Psoas muscle (tissue), 8 donors: Measurements from ENCODE around the gene PPP1R3F. TPM values are rescaled to one million over a fixed set of nuclear protein-coding genes. Genes with fewer than 3 reads are reported as not detected.

Source experiments
- ATAC-seq, 4 donors: fragments of 200-7000 bp; cut with Tn5 transposase; one replicate each; pipeline ENCODE4 v1.9.1; 2020; ENCODE audit warnings: moderate library complexity in 3 of 4, mild to moderate bottlenecking in 2 of 4
- DNase-seq, 2 donors: peaks; one replicate each; pipeline ENCODE4 v3.0.0-alpha.2; 2020
- H3K27ac ChIP-seq: fragments of 200-600 bp; one replicate; pipeline ENCODE4 v1.8.0; 2022
- H3K27me3 ChIP-seq, 3 donors: fragments of 200-600 bp in 1 of 3; one replicate each; pipeline versions ENCODE4 v1.6.1 to v1.8.0; 2013 to 2022; ENCODE audit warnings: low read length in 2 of 3, mild to moderate bottlenecking in 2 of 3, moderate library complexity in 1 of 3; ENCODE audit not compliant: insufficient read depth in 3 of 3
- H3K36me3 ChIP-seq, 2 donors: fragments of 200-600 bp in 1 of 2; one replicate each; pipeline versions ENCODE4 v1.6.1 to v1.8.0; 2013 to 2022; ENCODE audit warnings: low read depth in 1 of 2, mild to moderate bottlenecking in 1 of 2, moderate library complexity in 1 of 2; ENCODE audit not compliant: insufficient read depth in 1 of 2
- H3K4me1 ChIP-seq: fragments of 200-600 bp; one replicate; pipeline ENCODE4 v1.8.0; 2022
- H3K4me3 ChIP-seq: fragments of 200-600 bp; one replicate; pipeline ENCODE4 v1.8.0; 2022; ENCODE audit warnings: mild to moderate bottlenecking
- H3K9me3 ChIP-seq: fragments of 200-600 bp; one replicate; pipeline ENCODE4 v1.8.0; 2022
- CTCF ChIP-seq: fragments of 200-600 bp; IDR thresholded peaks from one replicate; pipeline ENCODE4 v1.8.0; 2022; ENCODE audit warnings: antibody characterized with exemption
- WGBS, 3 donors: extraction: QIAGEN DNeasy Blood & Tissue Kit; methylation state at CpG; one replicate each; pipeline versions ENCODE4 v1.1.6 to v1.1.7; 2013; 5-methylcytosine and 5-hydroxymethylcytosine counted together
- intact Hi-C, 2 donors: fragments of 100-400 bp; cut with DNase I; formaldehyde crosslinking; loops; one replicate each; pipeline versions ENCODE4 v1.11.0 to v1.14.2; 2022
- polyA plus RNA-seq, 3 donors: library from polyadenylated mRNA; stranded (reverse); fragments of 200-250 nt; gene quantifications; one replicate each; pipeline ENCODE4 v1.2.3, GENCODE V29; 2013
- total RNA-seq, 4 donors: library from RNA; stranded (reverse); fragmentation: NEBNext Ultra II Directional in 2 of 4; extraction: Animal tissue kit (Norgen Biotek cat#: 25700) in 2 of 4; gene quantifications; one replicate each; pipeline versions ENCODE4 v1.2.1 to v1.2.4, GENCODE V29; 2021 to 2023
- donor health status: healthy with polysubstance abuse.
- donor health status: DM: no; HTN: no; CAD: no; lungs with moderate emphysema.
- donor health status: Bipolar disorder and iron deficiency.
- donor health status: healthy.
- donor health status: DM: yes; HTN: yes; CAD: no.
- donor health status: DM: no; HTN: no; CAD: no.
- donor health status: DM: no; HTN: no; CAD: no.
- donor health status: DM: yes; HTN: yes; CAD: no.

PPP1R3F gene
- total and polyA plus RNA-seq, 7 donors: 13.9 to 29.8 (median 24.2) TPM

DNA sequence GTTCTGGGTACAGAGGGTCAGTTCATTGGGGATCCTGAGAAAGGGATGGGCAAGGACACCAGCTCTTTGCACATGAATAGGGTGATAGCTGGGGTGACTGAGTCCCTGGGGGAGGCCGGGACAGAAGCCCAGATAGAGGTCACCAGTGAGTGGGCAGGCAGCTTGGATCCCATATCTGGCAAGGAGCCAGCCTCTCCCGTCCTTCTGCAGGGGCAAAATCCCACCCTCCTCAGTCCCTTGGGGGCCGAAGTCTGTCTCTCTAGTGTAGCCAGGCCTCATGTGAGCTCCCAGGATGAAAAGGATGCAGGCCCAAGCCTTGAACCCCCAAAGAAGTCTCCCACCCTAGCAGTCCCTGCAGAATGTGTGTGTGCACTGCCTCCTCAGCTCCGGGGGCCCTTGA is 17.0 kb downstream of the PPP1R3F start:
- no peak for ATAC-seq
- Histone ChIP-seq H3K4me3 (no peak overlapping the region), H3K27ac (no peak overlapping the region), H3K27me3 (peaks cover 0 to 8% (median 0%) of the 10 kb centered on the region in 3 donors), H3K36me3 (no peaks in the 10 kb centered on the region), H3K4me1 (no peaks in the 10 kb centered on the region), H3K9me3 (no peaks in the 10 kb centered on the region)
- 68 to 94% (median 78%) methylated on average over 2 to 4 of the region's 4 CpGs for WGBS, 3 donors
- intact Hi-C loops: no loop called here
- DNase-seq: no peak
- TF ChIP-seq CTCF: no peak

DNA sequence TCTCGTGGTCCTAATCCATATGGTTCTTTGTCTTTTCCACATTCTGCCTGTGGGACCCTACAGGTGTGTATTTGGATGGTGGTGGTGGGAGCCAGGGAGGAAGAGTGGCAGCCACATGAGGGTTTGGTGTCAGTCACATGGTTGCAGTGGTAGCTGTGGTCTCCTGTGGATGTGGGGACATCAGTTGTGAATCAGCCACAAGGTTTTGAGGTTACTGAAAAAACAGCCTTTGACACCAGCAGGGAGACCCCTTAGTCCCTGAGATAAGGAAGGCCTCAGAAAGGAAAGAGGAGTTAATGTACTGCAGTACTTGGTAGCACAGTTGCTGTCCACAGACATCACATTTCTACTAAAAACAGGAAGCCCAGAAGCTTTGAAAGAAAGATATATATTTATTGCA is 18.1 kb downstream of the PPP1R3F start:
- Histone ChIP-seq H3K27me3 (peaks cover 0 to 13% (median 0%) of the 10 kb centered on the region in 3 donors), H3K4me3 (no peak overlapping the region), H3K36me3 (no peaks in the 10 kb centered on the region), H3K9me3 (no peaks in the 10 kb centered on the region), H3K4me1 (no peaks in the 10 kb centered on the region), H3K27ac (no peak overlapping the region)
- 80 to 100% (median 84%) methylated on average over 1 of the region's 1 CpG for WGBS, 3 donors
- TF ChIP-seq CTCF: no peak
- DNase-seq (no peak), ATAC-seq (no peak)
- intact Hi-C loops: no loop called here

DNA sequence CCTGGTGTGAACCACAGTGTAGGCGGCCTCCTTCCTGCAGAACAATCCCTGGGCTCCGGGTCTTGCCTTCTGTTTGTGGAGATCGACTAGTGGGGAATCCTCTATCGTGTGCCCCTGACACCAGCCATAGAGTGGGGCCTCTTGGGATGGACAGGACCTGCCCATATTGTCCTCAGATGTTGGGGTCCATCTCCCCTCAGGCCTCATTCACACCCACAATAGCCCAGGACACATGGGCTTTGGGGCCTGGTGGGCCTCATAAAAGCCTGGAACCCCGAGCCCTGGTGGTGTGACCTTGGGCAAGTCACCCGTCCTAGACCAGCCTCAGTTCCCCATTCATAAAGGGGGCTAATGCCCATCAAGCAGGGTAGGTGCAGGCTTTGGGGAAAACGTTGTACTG is 20.6 kb downstream of the PPP1R3F start:
- no peak for TF ChIP-seq CTCF

DNA sequence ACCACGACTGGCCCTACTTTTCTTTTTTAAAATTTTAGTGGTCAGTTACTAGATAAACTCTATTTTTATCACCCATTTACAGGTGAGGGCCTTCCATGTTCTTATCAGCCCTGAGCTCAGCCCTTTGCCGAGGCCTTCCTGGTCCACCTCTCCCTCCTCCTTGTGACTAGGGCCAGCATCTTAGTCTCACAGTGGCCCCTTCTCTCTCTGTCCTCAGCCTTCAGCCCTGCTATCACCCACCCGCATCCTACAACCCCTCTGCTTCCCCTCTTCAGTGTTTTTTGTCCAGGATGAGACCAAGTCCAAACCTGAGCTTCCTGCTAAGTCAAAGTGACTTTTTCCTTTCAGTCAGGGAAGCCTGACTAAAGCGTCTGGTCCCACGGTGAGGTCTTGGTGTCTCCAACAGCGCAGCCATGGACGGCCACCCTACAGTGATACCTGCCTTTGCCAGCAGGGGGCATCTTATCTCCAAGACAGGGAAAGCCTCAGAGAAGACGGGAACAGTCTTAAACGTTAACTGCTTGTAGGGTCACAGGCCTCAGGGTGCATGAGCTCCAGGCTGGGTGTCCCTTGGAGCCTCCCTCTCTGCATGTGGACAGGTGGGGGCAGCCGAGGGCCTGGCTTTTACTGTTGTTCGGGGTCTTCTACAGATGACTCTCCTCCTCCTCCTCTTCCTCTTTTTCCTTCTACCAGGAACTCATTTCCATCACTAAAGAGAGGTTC is 22.2 kb downstream of the PPP1R3F start:
- Histone ChIP-seq H3K4me3 (no peak overlapping the region), H3K36me3 (no peaks in the 10 kb centered on the region), H3K27me3 (peaks cover 0 to 8% (median 0%) of the 10 kb centered on the region in 3 donors), H3K4me1 (no peaks in the 10 kb centered on the region), H3K9me3 (no peaks in the 10 kb centered on the region), H3K27ac (no peak overlapping the region)
- intact Hi-C loops: loop anchor here in 1 of 2 donors (5.0 to 10.0 kb wide), 2 partner anchors 461 to 543 kb away; no protein-coding TSS in a partner anchor
- ATAC-seq (peak; percentile 58 to 79 (median 66)), DNase-seq (peak; percentile 37 to 69)
- WGBS, 3 donors: 21 to 30% (median 23%) methylated on average over 10 to 11 of the region's 11 CpGs
- peak; percentile 54 for TF ChIP-seq CTCF

More for the DNA sequence above, 20.6 kb downstream of the PPP1R3F start:
- Histone ChIP-seq H3K4me3 (no peak overlapping the region), H3K4me1 (no peaks in the 10 kb centered on the region), H3K9me3 (no peaks in the 10 kb centered on the region), H3K36me3 (no peaks in the 10 kb centered on the region), H3K27me3 (peaks cover 0 to 13% (median 0%) of the 10 kb centered on the region in 3 donors), H3K27ac (no peak overlapping the region)
- WGBS, 3 donors: 61 to 86% (median 68%) methylated on average over 5 to 7 of the region's 7 CpGs
- intact Hi-C loops: loop anchor here in 1 of 2 donors (5.0 to 10.0 kb wide), 2 partner anchors 462 to 545 kb away; no protein-coding TSS in a partner anchor
- DNase-seq (no peak), ATAC-seq (no peak)
